NCI-H510A (cell line): ENCODE measurements around the gene PFN3.
A peak's percentile ranks its signal among the peaks of the same experiment; 100 is the strongest.
"Not testable (repeated sequence)": the region's sequence is repeated elsewhere in the genome, so short reads cannot be mapped to it uniquely, and the experiment has no call there.

Source experiments
- DNase-seq: peaks from one replicate; lab custom pipeline; 2025; lab: John Stamatoyannopoulos, UW

PFN3 gene

DNA sequence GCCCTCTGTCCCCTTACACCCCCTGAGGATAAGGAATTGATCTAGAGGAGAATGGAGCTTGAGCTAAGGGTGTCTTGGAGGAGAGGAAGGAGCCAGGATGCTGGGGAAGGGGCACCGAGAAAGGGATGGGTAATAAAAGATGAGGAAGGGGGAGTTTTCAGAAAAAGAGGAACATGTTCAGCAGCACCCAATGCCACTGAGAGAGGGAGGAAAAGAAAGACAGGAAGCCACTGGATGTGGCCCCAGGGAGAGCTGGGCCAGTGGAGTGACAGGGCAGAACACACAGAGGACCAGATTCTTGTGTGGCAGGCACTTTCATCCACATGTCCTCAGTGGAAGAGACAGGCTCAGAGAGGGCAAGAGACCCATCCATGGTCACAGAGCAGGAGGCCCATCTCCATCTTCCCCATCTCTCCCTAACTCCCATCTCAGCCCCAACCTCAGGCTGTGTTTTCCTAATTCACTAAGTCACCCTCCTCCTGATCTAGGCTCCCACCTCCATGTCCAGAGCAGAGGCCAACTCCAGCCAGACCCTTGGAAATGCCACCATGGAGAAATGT is 7.2 kb downstream of the PFN3 start:
- DNase-seq, result no peak

DNA sequence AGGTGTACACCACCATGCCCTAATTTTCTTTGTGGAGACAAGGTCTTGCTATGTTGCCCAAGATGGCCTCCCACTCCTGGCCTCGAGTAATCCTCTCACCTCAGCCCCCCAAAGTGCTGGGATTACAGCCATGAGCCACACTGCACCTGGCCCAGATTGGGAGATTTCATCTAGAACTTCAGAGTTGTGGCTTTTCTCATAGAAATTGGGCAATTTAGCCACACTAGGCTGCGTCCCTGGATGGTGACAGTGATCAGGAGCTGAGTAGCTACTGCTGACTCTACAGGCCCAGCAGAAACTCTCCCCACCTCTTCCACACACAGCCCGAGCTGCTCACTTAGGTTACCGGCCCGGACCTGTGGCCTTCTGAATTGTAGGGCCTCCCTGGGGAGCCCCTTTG is 7.7 kb downstream of the PFN3 start:
- DNase-seq, result no peak

GRCh38 chr5:177390363-177391300 is 9.8 kb downstream of the PFN3 start:
- DNase-seq, result no peak

GRCh38 chr5:177389241-177390169 is 11.0 kb downstream of the PFN3 start:
- DNase-seq, result no peak

DNA sequence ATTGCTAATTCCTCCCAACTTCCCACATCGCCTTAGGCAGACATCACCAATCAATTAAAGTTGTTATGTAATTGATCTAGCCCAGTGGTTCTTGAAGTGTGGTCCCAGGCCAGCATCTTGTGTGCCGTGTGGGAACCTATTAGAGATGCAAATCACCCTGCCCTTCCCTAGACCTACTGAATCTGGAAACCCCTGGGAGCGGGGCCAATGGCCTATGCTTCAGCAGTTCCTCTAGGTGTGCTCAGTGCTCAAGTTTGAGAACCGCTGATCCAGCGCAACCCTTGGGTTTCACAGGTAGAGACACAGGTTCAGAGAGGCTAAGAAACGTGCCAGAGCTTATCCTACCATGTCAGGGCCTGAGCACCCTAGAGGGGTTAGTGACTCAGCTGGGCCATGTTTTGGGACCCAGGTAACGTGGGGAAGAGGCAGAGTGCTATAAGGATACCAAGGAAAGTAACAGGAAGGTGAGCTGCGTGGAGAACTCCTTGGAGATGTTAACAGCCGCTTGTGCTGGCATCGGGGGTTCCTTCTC is 11.9 kb downstream of the PFN3 start:
- DNase-seq, result no peak

GRCh38 chr5:177387405-177387804 is 13.1 kb downstream of the PFN3 start:
- DNase-seq, result no peak

DNA sequence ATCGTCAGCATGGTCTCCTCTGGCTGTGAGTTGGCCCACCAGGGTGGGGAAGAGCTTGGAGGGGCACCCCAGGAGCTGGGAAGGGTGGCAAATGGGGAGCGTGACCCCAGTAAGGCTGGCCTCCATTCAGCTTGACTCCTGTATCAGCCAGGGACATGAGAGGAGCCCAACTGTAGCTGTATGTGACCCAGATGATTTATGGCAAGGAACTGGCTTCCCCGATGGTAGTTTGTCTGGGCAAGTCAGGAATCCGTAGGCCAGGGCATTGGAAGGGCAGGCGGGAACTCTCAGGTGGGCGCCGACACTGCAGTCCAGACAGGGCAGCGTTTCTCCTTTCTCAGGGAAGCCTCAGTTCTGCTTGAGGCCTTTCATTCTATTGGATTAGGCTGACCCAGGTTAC is 13.9 kb downstream of the PFN3 start:
- DNase-seq, result no peak

GRCh38 chr5:177385720-177386119 is 14.7 kb downstream of the PFN3 start:
- DNase-seq, result no peak

DNA sequence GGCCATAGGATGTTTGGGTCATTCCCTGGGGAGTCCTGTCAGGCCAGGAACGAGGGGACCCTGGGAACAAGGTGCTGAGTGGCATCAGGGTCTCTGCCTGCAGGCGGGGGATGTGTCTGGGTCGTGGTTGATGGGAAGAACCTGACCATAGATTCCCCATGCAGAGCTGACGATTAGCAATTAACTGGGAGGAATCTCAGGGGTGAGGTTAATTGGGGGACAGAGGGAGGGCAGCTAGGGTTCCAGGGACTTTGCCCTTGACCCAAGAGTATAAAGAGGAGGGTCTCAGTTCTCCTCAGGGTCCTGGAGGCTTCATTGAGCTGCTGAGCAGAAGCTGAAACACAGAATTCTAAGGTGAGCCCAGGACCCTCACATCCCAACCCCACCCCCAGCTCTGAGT is 16.3 kb downstream of the PFN3 start, which contains the start of gene SLC34A1:
TSS of gene SLC34A1 (plus strand) at position 301 of the 400 bp plus-strand sequence. CDS start 1,308 bp downstream, outside the sequence.
- DNase-seq, result no peak

GRCh38 chr5:177383181-177383580 is 17.3 kb downstream of the PFN3 start:
- DNase-seq, result no peak

GRCh38 chr5:177382423-177383029 is 17.9 kb downstream of the PFN3 start:
- no peak for DNase-seq

DNA sequence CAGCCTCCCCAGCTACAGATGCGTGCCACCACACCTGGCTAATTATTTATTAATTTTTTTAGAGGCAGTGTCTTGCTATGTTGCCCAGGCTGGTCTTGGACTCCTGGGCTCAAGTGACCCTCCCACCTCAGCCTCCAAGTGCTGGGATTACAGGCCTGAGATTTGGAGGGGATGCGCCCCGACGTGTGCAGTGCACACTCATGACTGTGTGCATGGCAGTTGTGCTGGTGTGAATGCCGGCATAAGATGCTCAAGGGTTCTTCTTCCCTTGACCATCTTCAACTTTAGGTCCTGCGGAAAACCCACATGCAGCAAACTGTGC is 19.7 kb downstream of the PFN3 start:
- DNase-seq, result no peak

DNA sequence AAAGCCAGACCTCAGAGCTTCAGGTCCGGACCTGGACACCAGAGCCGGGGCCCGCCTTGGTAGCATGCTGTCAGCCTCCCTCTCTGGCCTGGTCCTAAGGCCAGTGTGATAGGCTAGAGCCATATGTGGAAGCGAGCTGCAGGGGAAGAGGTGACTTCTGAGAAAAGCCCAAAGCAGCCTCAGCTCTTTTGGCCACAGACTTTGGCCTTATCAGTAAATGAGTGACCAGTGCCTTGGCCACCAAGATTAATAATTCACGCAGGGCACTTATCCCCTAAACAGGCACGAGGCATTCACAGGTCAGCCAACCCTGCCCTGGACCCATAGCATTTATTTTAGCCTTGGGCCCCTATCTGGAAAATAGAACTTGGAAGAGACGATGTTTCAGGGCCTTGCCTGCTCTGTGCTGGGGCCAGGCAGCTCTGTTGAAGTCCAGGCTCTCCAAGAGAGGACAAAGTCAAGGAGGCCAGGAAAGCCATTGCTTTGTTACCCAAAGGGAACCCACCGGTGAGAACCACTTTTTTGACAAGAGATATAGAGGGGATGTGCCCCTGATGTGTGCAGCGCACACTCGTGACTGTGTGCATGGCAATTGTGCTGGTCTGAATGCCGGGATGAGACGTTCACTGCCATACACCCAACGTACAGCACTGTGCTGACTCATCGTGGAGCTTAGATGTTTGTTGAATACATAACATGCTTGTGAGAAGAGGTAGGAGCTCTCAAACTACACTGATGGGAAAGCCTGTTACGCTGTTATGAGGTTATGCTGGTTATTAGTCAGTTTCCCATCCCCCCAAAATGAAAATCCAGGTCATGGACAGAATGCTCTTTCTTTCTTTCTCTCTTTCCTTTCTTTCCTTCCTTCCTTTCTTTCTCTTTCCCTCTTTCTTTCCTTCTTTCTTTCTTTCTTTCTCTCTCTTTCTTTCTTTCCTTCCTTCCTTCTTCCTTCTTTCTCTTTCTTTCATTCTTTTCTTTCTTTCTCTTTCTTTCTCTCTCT is 21.3 kb downstream of the PFN3 start:
- DNase-seq, result peak; percentile 22

GRCh38 chr5:177377851-177378776 is 22.3 kb downstream of the PFN3 start:
- no peak for DNase-seq

- no peak for DNase-seq
Measured at GRCh38 chr5:177376107-177376506, 24.4 kb downstream of the PFN3 start.

- DNase-seq, result not testable (repeated sequence)
Measured at GRCh38 chr5:177375516-177375915, 24.9 kb downstream of the PFN3 start.

GRCh38 chr5:177374211-177374610 is 26.2 kb downstream of the PFN3 start:
- no peak for DNase-seq

GRCh38 chr5:177373806-177374205 is 26.7 kb downstream of the PFN3 start:
- no peak for DNase-seq

- no peak for DNase-seq
Measured at GRCh38 chr5:177372910-177373309, 27.6 kb downstream of the PFN3 start.
